Brain pericyte (primary cell): ENCODE results near the gene ADAM22.
A peak's percentile ranks its signal among the peaks of the same experiment; 100 is the strongest.
"Not testable (repeated sequence)": the region's sequence is repeated elsewhere in the genome, so short reads cannot be mapped to it uniquely, and the experiment has no call there.

ENCODE experiments used
- DNase-seq: peaks from one replicate; pipeline ENCODE4 v3.0.0-alpha.2; 2012; ENCODE audit warnings: low read depth, low spot score

ADAM22 gene, protein sequence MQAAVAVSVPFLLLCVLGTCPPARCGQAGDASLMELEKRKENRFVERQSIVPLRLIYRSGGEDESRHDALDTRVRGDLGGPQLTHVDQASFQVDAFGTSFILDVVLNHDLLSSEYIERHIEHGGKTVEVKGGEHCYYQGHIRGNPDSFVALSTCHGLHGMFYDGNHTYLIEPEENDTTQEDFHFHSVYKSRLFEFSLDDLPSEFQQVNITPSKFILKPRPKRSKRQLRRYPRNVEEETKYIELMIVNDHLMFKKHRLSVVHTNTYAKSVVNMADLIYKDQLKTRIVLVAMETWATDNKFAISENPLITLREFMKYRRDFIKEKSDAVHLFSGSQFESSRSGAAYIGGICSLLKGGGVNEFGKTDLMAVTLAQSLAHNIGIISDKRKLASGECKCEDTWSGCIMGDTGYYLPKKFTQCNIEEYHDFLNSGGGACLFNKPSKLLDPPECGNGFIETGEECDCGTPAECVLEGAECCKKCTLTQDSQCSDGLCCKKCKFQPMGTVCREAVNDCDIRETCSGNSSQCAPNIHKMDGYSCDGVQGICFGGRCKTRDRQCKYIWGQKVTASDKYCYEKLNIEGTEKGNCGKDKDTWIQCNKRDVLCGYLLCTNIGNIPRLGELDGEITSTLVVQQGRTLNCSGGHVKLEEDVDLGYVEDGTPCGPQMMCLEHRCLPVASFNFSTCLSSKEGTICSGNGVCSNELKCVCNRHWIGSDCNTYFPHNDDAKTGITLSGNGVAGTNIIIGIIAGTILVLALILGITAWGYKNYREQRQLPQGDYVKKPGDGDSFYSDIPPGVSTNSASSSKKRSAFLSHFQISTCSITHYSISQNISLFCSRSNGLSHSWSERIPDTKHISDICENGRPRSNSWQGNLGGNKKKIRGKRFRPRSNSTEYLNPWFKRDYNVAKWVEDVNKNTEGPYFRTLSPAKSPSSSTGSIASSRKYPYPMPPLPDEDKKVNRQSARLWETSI

DNA sequence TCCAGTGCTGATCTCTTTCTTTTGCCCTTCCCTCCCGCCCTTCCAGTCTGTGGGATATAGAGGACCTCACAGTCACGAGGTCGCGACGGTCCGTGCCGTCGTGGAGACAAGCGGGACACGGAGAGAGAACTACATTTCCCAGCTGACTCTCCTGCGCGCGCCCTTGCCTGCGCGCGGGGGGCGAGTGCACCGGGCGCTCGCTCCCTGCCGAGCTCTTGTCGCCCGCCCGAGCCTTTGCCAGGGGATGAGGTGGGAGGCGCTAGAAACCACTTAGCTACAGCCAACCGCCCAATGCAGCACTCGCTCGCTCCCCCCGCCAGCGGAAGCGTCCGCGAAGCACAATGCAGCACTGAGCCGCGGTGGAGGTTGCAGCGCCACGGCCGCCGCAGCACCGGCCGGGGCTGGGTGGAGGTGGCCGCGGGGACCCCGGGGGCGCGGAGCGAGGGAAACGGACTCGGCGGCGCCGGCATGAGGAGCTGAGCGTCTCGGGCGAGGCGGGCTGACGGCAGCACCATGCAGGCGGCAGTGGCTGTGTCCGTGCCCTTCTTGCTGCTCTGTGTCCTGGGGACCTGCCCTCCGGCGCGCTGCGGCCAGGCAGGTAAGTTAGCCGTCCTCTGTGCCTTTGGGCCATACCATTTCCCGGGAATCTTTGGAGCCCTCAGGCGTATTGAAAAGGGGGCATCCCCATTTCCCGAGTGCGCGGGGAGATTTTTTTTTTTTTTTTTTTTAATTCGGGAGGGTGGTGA, at the start of gene ADAM22:
ADAM22 (plus strand) TSS at position 299 of the 746 bp plus-strand sequence; CDS start at position 514, 215 bp downstream.
- DNase-seq, result peak; percentile 53

DNA sequence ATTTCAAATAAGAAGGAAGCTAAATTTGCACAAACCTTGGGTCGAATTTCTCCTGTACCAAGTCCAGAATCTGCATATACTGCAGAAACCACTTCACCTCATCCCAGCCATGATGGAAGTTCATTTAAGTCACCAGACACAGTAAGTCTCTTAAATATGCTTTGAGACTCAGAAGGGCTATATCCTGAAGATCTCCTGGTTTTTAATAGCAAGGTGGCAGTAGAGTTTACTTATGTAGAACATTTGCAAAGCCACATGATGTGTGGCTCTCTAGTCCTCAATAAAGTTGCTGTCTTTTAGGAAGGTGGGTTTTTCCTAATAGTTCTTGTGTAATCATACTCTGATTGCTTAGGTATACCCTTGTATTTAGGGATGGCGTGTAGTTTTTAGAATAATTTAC, 49.0 kb upstream of the ADAM22 start:
- DNase-seq, result no peak

DNA sequence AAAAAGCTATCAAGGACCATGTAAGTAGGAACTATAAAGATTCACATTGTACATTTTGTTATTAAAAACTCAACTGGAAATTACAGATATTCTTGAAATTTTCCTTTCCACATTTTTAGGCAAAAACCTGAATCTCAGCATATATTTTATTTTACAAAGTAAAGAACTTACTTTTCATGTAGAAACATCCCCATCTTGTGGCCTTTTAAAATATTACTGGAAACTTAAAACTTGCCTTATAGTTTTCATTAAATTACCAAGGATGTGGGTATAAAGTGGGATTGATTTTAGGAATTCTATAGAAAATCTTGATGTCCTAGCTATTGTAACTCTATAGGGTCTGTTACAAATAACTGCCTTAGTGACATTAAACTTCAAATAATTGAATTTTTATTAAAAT, 47.2 kb upstream of the ADAM22 start:
- DNase-seq, result no peak

DNA sequence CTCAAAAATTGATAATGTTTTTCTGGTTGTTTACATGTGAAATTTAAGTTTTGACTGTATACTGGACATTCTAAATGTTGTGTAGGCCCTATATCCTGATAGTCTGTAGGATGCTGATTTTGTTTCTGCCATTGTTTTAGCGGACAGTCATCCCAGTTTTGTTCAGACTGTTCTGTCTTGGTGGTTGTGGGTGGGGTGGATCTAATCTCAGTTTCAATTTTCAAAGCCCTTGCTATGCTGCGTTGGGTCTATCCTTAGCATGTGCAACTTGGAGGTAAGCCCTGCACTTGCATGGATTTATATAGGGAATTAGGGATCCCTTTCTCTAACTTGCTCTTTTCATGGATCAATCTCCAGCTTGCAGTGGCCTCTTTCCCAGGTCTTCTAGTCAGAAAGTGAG, 38.7 kb upstream of the ADAM22 start:
- DNase-seq, result no peak

DNA sequence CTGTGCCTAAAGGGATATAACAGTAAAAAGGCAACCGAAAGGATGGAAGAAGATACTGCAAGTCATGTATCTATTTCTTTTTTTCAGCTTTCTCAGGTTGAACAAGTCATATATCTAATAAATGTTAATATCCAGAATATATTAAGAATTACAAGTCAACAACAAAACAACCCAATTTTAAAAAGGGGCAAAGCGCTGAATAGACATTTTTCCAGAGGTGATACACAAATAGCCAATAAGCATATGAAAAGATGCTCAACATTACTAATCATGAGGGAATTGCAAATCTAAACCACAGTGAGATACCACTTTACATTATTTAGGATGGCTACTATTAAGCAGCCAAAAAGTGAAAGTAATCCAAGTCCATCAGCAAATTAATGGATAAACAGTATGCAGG, 34.8 kb upstream of the ADAM22 start:
- DNase-seq, result no peak

DNA sequence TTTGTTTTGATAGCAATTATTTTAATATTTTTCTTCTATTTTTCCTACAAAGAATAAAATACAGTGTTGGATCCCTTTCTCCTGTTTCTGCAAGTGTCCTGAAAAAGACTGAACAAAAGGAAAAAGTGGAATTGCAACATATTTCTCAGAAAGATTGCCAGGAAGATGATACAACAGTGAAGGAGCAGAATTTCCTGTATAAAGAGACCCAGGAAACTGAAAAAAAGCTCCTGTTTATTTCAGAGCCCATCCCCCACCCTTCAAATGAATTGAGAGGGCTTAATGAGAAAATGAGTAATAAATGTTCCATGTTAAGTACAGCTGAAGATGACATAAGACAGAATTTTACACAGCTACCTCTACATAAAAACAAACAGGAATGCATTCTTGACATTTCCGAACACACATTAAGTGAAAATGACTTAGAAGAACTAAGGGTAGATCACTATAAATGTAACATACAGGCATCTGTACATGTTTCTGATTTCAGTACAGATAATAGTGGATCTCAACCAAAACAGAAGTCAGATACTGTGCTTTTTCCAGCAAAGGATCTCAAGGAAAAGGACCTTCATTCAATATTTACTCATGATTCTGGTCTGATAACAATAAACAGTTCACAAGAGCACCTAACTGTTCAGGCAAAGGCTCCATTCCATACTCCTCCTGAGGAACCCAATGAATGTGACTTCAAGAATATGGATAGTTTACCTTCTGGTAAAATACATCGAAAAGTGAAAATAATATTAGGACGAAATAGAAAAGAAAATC, 26.7 kb upstream of the ADAM22 start:
- DNase-seq, result not testable (repeated sequence)

DNA sequence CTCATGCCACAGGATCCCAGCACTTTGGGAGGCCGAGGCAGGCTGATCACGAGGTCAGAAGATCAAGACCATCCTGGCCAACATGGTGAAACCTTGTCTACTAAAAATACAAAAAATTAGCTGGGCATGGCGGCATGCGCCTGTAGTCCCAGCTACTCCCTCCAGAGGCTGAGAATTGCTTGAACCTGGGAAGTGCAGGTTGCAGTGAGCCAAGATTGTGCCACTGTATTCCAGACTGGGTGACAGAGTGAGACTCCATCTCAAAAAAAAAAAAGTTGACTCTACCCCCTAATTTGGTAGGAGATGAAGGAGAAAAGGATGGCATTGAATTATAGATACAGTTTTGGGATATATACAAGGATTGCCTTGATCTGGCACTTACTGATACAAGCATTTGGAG, 25.2 kb upstream of the ADAM22 start:
- not testable (repeated sequence) for DNase-seq

DNA sequence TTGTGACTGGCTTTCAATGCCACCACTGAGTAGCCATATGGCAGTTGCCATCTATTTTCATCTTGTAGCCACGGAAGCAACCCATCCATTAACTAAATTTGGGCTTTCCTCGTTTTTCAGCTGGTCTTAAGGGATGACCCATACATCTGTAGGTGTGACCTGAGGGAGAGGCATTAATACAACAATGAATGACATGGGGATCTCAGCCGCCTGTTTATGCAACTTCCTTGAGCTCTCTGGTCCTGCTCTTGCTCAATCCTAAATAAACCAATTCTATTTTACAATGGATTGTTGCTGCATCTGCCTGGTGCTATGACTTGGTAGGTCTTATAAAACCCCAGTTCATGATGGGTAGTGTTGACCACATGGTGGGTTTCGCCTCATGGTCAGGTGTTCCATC, 21.9 kb upstream of the ADAM22 start:
- no peak for DNase-seq

DNA sequence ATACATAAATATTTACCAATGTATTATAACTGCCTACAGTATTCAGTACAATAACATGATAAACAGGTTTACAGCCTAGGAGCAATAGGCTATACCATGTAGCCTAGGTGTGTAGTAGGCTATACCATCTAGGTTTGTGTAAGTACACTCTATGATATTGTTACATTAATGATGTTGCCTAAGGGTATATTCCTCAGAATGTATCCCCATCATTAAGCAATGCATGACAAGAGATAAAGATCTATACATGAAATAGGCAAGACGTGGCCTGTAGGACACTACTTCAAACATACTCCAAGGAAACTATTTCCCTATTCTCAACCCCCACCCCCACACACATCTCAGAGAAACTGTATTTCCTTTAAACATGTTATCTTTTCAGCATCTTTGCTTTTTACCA, 15.3 kb upstream of the ADAM22 start:
- no peak for DNase-seq

DNA sequence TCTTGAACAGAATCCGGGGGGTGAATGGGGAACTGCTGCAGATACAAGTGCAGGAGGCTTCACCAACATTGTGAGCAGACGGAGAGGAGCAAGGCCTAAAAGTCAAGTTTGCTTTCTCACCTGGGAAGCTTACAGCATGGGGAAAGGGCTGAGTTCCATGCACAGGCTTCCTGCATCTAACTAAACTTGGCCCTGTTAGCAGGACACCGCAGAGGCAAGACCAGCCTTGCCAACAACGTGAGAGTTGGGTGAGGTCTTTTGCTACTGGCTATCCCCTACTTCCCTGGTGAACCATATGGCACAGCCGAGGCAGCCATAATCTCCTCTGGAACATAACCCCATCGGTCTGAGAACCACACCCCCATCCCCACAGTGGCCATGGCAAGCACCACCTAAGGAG, 14.2 kb upstream of the ADAM22 start:
- no peak for DNase-seq

DNA sequence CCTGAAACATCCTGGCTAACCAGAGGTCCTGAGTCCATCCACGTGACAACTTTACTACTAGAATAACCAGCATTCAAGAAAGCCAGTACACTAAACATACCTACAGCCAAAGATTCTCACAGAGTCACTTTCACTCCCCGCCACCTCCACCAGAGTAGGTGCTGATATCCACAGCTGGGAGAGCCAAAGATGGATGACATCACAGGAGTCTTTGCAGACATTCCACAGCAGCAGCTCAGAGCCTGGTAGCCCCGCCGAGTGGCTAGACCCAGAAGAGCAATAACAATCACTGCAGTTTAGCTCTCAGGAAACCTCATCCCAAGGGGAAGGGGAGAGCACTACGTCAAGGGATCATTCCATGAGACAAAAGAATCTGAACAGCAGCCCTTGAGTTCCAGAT, 13.5 kb upstream of the ADAM22 start:
- DNase-seq, result no peak

DNA sequence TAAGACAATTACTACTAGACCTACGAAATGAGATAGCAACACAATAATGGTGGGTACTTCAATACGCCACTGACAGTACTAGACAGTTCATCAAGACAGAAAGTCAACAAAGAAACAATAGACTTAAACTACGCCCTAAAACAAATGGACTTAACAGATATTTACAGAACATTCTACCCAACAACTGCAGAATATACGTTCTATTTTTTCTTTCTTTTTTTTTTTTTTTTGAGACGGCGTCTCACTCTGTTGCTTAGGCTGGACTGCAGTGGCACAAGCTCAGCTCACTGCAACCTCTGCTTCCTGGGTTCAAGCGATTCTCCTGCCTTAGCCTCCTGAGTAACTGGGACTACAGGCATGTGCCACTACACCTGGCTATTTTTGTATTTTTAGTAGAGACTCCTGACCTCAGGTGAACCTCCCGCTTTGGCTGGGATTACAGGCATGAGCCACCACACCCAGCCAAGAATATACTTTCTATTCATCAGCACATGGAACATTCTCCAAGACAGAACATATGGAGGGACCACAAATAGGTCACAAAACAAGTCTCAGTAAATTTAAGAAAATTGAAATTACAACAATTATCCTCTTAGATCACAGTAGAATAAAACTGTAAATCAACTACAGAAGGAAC, 11.2 kb upstream of the ADAM22 start:
- not testable (repeated sequence) for DNase-seq

DNA sequence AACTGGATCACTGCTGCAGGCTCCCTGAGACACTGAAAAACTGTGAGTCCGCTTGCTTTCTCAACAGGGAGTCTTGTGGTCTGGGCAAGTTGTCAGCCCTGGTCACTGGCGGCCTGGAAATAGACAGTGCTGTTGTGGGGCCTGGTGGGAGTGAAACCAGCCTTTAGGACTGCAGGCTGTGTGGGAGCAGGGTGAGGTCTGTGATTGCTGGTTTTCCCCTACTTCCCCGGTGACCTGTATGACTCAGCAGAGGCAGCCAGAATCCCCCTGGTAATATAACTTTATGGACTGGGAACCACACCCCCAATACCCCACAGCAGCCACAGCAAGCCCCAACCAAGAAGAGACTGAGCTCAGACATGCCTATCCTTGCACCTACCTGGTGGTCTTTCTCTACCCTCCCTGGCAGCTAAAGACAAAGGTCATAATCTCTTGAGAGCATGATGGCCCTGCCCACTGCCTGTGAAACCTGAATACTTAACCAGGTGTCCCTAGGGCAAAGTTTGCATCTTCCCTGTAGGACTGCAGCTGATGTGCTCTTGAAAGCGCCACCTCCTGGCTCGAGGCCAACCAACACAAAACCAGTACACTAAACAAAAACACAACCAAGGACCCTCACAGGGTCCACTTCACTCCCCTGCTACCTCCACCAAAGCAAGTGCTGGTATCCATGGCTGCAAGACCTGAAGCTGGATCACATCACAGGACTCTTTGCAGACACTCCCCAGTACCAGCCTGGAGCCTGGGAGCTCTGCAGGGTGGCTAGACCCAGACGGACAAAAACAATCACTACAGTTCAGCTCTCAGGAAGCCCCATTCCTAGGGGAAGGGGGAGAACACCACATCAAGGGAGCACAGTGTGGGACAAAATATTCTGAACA, 7.2 kb upstream of the ADAM22 start:
- peak; percentile 82 for DNase-seq

DNA sequence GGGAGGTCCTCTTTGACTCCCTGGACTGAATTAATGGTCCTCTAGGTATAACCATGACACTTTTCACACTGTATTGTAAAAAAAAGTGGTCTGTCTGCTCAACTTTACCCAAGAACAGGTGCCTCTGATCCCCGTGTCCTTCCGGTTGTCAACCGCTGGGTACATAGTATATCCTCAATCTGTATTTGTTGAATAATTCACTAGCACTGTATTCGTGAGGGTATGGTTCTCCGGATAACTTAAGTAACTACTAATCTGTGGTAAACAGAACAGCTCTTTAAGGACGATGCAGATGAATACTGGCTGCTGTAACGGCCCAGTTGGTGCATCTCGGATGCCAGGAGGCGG, 472 bp upstream of the ADAM22 start:
- DNase-seq, result peak; percentile 17

DNA sequence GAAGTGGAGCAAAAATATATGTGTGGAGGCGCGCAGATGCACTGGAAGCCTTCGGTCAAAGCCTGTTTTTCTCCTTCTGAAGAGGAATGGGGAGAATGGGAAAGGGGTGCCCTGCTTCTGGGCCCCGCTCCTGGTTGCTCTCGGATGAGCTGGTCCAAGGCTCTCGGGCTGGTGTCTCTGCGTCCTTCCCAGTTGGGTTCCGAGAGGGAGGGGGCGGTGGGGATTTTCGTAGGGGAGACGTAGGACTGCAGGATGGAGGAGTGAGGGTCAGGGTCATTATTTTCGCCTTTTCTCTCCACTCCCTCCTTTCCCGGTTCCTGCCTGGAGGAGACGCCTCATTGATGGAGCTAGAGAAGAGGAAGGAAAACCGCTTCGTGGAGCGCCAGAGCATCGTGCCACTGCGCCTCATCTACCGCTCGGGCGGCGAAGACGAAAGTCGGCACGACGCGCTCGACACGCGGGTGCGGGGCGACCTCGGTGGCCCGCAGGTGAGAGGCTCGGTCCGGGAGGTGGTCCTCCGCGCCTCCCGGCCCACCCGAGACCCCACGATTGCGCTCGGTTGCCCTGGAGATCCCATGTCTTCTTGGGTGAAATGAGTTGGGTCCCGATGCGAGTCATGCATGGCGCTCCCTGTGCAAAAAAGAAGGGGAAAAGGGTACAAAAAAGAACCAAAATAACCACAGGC, 790 bp downstream of the ADAM22 start:
- no peak for DNase-seq

DNA sequence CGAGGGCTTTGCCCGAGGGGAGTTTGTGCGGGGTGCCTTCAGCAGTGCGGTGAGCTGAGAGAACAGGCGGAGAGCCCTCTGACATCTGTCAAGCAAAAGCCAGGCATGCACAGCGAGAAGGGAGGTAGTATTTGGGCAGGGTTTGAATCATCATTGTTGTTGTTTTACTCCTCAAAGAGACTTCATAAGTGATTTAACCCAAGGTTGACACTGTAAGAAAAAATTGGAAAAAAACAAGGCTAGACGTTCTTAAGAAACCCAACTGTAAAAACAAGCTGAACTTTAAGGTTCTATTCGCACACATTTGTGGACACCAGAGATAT, 1.3 kb downstream of the ADAM22 start:
- DNase-seq, result no peak

DNA sequence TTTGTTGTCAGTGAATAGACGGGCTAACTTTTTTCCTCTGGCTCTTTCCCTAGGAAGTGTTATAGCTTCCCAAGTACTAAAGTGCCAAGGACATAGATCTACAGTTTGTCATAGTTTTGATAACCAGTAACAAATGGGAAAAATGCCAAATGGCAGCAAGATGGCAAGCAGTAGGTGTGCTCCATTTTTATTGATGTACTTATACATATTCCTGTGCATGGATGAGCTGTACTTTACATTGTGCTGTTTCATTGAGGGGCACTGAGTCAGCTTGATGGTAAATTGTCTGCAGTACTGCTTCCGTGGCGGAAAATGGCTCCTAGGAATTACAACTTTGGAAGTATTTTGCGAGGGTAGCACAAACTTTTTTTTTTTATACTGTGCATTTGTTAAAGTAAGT, 7.1 kb downstream of the ADAM22 start:
- DNase-seq, result no peak

DNA sequence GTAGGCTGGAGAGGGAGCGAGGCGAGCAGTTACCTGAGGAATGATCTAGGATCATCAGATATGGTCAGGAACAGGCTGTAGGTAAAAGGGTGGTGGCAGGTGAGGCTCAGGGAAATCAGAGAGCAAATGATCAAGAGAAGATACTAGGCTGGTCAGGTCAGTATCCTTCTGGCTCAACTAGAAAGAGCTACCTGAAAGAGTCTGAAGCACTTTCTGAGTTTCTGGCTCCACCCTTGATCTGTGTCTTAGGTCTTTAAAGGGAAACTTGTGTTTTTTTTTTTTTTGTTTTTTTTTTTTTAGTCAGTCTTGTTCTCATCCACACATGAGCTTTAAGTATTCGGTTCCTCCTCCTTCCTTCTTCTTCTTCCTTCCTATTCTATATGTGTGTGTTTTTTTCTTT, 10.5 kb downstream of the ADAM22 start:
- no peak for DNase-seq

DNA sequence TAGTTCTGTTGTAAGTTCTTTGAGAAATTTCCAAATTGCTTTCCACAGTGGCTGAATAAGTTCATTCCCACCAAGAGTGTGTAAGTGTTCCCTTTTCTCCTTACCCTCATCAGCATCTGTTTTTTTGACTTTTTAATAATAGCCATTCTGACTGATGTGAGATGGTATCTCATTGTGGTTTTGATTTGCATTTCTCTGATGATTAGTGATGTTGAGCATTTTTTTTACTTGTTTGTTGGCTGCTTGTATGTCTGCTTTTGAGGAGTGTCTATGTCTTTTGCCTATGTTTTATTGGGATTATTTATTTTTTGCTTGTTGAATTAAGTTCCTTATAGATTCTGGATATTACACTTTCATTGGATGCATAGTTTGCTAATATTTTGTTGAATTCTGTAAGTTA, 11.9 kb downstream of the ADAM22 start:
- not testable (repeated sequence) for DNase-seq
